GM12891 (cell line): ENCODE data around the gene RP9. TPM values are rescaled to one million over a fixed set of nuclear protein-coding genes. Genes with fewer than 3 reads are reported as not detected.

Experiments
- DNase-seq: peaks from one replicate; pipeline ENCODE4 v3.0.0; 2011; ENCODE audit warnings: low spot score; ENCODE audit not compliant: insufficient read length
- FAIRE-seq: peaks from 2 replicates; lab custom pipeline; 2011; peaks lifted over from hg19 to GRCh38; lab: Jason Lieb, UNC
- PAX5 ChIP-seq: IDR thresholded peaks from 2 replicates; pipeline ENCODE4 v1.6.1; 2011; ENCODE audit warnings: low read length, moderate library complexity, mild to moderate bottlenecking; ENCODE audit not compliant: insufficient read depth, severe bottlenecking
- POLR2A ChIP-seq: IDR thresholded peaks from 2 replicates; pipeline ENCODE4 v1.6.1; 2011; ENCODE audit warnings: low read depth, low read length, control low read depth
- POLR2AphosphoS5 ChIP-seq: IDR thresholded peaks from 2 replicates; pipeline ENCODE4 v1.6.1; 2011; ENCODE audit warnings: low read depth, low read length, control low read depth
- POU2F2 ChIP-seq: IDR thresholded peaks from 2 replicates; pipeline ENCODE4 v1.6.1; 2011; ENCODE audit warnings: low read depth, mild to moderate bottlenecking, control low read depth, low read length, moderate library complexity
- SPI1 ChIP-seq: IDR thresholded peaks from 2 replicates; pipeline ENCODE4 v1.6.1; 2011; ENCODE audit warnings: low read depth, low read length, control low read depth
- TAF1 ChIP-seq: IDR thresholded peaks from 2 replicates; pipeline ENCODE4 v1.6.1; 2011; ENCODE audit warnings: low read depth, low read length, control low read depth
- polyA plus RNA-seq: library from polyadenylated mRNA; unstranded; fragments of >200 nt; gene quantifications from one replicate; pipeline ENCODE4 v1.2.1, GENCODE V29; 2012; ENCODE audit warnings: low read depth, missing spikeins, inconsistent platforms; ENCODE audit not compliant: missing spikeins

Gene RP9, protein sequence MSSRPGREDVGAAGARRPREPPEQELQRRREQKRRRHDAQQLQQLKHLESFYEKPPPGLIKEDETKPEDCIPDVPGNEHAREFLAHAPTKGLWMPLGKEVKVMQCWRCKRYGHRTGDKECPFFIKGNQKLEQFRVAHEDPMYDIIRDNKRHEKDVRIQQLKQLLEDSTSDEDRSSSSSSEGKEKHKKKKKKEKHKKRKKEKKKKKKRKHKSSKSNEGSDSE
- polyA plus RNA-seq = 14.1 TPM

DNA sequence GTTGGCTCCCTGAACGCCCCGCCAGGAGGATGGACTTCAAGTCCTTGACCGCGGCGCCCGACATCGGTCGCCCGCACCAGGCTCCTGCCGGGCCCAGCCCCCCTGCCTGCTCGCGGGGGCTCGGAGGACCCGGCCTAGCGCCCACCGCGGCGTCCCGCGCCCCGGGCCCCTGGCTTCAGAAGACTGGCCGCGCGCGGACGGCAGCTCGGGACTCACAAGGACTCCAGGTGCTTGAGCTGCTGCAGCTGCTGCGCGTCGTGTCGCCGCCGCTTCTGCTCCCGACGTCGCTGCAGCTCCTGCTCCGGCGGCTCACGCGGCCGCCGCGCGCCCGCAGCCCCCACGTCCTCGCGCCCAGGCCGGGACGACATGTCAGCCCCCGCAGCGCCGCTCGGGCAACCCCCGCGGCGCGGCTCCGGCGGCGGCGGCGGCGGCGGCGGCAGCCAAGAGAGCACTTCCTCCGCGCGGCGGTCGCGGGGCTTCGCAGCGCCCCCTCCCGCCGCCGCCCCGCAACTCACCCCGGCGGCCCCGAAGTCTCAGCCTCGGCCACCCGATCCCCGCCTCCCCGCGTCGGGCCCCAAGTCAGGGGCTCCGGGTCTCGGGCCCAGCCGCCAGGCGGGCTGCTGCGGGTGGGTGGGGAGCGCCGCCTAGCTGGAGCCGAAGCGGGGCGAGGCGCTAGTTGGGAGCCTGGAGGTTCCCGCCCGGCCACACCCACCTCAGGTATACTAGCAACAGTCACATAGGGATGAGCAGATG lies at the start of gene RP9:
Gene RP9, minus strand, starts transcription at position 400 of the 753 bp plus-strand sequence. Its CDS starts 32 bp downstream, at position 368.
- DNase-seq = peak; percentile 75
- peak; percentile 45; the same call in 1 of the 2 replicates for TF ChIP-seq TAF1
- peak; percentile 50; the same call in 1 of the 2 replicates for TF ChIP-seq POLR2A
- peak; percentile 36; the same call in 1 of the 2 replicates for TF ChIP-seq SPI1
- no peak for TF ChIP-seq PAX5
- TF ChIP-seq POLR2AphosphoS5 = no peak
- no peak for TF ChIP-seq POU2F2
- peak; percentile 89 for FAIRE-seq

DNA sequence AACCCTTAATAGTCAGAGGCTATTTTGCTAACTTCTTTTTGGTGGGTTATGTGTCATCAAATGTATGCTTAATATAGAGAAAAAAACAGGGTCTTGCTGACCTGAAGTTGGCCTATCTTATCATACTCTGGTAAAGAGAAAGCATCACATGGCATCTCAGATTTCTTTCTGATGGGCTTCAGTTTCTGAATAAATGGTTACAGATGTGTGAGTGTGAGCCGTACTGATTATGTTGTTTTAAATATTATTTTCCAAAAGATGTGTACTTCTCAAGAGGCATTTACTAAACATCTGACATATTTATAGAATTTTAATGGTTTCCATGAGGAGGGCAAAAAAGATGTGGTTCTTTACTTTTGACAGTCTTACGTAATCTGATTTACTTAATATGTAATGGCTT lies 48.6 kb upstream of the RP9 start:
- no peak for DNase-seq
- FAIRE-seq = no peak
- TF ChIP-seq PAX5 = no peak
- TF ChIP-seq POLR2AphosphoS5 = no peak
- no peak for TF ChIP-seq POU2F2
- TF ChIP-seq TAF1 = no peak
- TF ChIP-seq SPI1 = no peak
- no peak for TF ChIP-seq POLR2A

DNA sequence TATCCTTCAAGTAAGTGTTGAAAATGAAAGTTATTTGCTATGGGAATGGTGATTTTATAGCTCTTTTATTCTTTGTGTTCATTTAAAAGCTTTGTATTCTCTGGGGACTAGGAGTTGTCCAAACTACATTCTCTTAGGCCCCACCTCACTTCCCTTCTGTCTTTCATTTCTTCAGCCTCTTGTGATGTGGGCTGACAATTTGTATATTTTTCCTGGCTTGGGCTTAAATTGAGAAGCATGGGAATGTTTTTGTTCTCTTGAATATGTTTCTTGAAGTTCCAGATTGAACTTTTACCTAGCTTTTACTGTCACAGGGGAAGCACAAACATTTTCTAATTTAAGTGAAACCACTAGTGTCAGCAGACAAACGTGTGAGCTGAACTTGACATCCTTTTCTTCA lies 48.1 kb upstream of the RP9 start:
- DNase-seq (no peak), FAIRE-seq (no peak)
- TF ChIP-seq PAX5 = no peak
- no peak for TF ChIP-seq POLR2AphosphoS5
- TF ChIP-seq TAF1 = no peak
- no peak for TF ChIP-seq POU2F2
- no peak for TF ChIP-seq POLR2A
- TF ChIP-seq SPI1 = no peak

DNA sequence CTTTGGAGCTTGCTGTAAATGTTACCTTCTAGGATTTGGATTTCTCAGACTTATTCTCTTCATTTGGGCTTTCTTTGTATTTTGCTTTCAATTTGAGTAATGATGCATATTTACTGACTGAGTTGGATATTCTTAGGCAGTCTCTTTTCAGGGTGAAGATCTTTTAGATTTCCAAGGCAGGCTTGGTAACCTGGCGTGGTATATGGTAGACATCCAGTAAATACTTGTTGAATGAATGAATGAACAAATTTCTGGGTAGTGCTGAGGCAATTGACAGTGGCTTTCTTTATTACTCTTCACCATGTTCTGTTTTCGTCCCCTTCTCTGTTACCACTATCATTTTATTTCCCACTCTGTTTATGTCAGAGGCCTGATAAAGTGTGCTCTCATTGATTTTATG lies 47.2 kb upstream of the RP9 start:
- FAIRE-seq (no peak), DNase-seq (no peak)
- no peak for TF ChIP-seq POLR2AphosphoS5
- TF ChIP-seq TAF1 = no peak
- no peak for TF ChIP-seq SPI1
- TF ChIP-seq POLR2A = no peak
- no peak for TF ChIP-seq PAX5
- no peak for TF ChIP-seq POU2F2

DNA sequence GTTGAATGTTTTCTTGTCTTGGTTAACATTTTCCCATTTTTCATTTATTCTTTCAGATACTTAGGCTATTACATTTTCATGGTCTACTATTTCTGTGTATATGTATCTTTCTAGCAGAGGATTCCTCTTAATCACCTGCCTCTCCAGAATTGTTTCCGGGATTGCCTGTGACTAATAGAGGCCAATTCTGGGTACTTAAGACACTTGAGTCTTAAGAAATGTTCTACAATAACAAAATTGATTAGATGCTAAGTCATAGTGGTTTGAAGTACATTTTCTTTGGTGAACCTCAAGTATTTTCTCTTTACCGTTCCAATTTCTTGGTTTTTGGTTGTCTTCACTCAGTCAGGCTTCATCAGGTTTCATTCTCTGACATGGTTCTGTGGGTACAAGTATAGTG lies 46.6 kb upstream of the RP9 start:
- TF ChIP-seq TAF1 = no peak
- TF ChIP-seq PAX5 = no peak
- TF ChIP-seq POLR2AphosphoS5 = no peak
- TF ChIP-seq POU2F2 = no peak
- no peak for TF ChIP-seq SPI1
- no peak for TF ChIP-seq POLR2A
- FAIRE-seq (no peak), DNase-seq (no peak)

DNA sequence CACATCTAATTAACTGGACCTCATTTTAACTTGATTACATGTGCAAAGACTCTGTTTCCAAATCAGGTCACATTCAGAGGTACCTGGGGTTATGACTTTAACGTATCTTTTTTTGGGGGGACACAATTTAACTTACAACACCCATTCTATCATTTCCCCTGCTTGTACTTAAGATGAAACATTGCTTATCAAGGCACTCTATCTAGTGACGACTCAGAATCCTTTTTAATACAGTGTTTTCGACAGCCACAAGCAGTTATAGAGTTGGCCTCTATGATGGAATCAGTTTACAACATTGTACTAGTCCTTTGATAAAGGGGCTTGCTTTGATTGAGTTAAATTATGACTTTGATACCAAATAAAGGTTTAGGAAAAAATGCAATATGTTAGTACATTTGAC lies 42.9 kb upstream of the RP9 start:
- TF ChIP-seq SPI1 = no peak
- FAIRE-seq (no peak), DNase-seq (no peak)

DNA sequence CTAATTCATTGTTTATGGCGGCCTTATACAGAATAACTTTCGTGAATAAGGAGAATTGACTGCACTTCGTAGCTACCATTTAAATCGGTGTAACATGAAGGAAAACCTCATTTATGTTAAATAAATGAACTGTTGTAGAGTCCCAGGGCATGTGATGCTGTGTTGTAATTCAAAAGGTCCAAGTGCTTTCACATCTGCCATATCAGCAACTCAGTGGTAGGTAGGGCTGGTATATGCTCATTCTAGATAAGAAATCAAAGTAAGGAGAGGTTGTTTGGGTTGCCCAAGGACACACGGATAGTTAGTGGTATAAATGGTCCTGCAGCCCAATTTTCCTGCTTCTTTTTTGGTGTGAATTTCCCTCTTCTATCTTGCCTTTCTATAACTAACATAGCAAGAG lies 36.0 kb upstream of the RP9 start:
- DNase-seq (no peak), FAIRE-seq (no peak)
- TF ChIP-seq PAX5 = no peak
- no peak for TF ChIP-seq SPI1
- TF ChIP-seq POU2F2 = no peak
- no peak for TF ChIP-seq POLR2A
- no peak for TF ChIP-seq TAF1
- no peak for TF ChIP-seq POLR2AphosphoS5

DNA sequence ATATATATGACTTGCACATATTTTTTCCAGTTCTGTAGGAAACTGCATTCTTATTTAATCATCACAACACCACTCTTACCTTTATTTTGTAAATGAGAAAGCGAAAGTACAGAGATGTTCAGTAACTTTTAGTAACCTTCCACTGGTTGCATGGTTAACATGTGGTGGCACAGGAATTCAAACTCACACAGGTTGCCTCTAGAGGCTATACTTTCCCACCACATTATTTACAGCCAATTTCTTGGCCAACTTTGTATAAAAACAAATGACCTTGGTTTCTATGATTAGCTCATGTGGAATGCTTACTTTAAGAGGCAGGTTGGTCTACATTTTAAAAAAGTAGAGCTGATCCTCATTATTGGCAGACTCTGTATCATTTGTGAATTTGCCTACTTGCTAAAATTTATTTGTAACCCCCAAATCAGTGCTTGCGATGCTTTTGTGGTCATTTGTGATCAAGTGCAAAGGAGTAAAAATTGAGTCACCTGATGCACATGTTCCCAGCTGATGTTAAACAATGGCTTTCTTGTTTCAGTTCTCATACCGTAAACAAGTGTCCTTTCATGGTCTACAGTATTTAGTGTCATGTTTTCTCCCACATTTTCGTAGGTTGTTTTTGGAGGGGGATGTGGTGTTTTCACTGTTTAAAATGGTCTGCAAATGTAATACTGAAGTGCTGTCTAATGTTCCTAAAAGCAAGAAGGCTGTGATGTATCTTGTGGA lies 35.0 kb upstream of the RP9 start:
- FAIRE-seq (peak; percentile 31), DNase-seq (no peak)
- TF ChIP-seq POU2F2 (no peak), PAX5 (no peak), POLR2AphosphoS5 (no peak), SPI1 (no peak), POLR2A (no peak), TAF1 (no peak)

DNA sequence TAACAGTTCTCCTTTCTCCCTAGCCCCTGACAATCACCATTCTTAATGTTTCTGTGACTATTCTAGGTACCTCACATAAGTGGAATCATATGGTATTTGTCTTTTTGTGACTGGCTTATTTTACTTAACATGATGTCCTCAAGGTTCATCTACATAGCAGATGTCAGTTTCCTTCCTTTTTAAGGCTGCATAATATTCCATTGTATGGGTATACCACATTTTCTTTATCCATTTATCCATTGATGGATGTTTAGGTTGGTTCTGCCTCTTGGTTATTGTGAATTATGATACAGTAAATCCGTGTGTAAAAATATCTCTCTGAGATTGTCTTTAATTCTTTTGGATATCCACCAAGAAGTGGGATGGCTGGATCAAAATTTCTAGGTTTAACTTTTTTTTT lies 33.4 kb upstream of the RP9 start:
- FAIRE-seq (no peak), DNase-seq (no peak)
- TF ChIP-seq POU2F2 = no peak
- no peak for TF ChIP-seq SPI1
- TF ChIP-seq PAX5 = no peak
- TF ChIP-seq TAF1 = no peak
- TF ChIP-seq POLR2AphosphoS5 = no peak

DNA sequence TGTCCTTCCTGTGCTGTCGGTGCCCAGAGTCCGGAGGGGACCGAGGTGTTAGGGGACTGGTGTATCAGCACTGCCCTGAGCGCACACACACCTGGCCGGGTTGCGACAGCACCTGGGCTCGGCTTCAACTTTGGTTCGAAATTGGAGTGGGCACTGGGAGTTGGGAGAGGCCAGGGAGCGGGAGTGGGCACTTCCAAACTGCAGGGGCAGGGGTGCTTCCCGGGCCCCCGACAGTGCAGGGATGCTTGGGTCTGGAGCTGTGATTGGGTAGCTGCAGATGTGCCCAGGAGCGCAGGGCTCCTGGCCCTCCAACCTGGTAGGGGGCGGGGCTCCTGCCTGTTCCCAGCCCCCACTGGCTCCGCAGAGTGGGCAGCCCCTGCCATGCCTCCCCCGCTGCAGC lies 27.9 kb upstream of the RP9 start:
- FAIRE-seq = no peak
- TF ChIP-seq SPI1 (no peak), POU2F2 (no peak), PAX5 (no peak), POLR2AphosphoS5 (no peak), POLR2A (no peak), TAF1 (no peak)
- no peak for DNase-seq
